ENCODE measurements around the gene CAV3. TPM values are rescaled to one million over a fixed set of nuclear protein-coding genes. Genes with fewer than 3 reads are reported as not detected.

The CAV3 gene
- total RNA-seq, 1 experiment from 2014 or later: 0.24 TPM

DNA sequence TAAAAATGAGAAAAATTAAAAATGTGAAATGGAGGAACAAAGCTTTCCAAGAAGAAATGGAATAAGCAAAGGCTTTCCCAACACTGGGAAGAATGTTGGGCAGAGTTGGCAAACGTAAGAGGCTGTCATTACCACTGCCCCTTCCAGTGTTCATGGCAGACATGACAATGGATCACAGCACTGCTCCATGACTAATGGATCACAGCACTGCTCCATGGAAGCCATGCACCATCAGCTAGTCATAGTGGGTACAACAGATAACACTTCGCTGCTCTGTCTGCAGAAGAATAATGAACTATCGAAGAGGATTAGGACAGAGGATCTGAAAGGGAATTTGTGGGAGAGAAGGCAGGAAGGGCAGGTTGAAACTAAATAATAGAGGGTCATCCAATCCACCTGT lies 5.0 kb downstream of the CAV3 start:
- H3K4me2 ChIP-seq: no peak overlapping the region
- TF ChIP-seq, protein P1, sequence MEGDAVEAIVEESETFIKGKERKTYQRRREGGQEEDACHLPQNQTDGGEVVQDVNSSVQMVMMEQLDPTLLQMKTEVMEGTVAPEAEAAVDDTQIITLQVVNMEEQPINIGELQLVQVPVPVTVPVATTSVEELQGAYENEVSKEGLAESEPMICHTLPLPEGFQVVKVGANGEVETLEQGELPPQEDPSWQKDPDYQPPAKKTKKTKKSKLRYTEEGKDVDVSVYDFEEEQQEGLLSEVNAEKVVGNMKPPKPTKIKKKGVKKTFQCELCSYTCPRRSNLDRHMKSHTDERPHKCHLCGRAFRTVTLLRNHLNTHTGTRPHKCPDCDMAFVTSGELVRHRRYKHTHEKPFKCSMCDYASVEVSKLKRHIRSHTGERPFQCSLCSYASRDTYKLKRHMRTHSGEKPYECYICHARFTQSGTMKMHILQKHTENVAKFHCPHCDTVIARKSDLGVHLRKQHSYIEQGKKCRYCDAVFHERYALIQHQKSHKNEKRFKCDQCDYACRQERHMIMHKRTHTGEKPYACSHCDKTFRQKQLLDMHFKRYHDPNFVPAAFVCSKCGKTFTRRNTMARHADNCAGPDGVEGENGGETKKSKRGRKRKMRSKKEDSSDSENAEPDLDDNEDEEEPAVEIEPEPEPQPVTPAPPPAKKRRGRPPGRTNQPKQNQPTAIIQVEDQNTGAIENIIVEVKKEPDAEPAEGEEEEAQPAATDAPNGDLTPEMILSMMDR (conservative IDR thresholded peaks at IDR 0.05): no peak
- no peak for TF ChIP-seq EZH2 (IDR thresholded peaks at IDR 0.05; ENCODE audit: low read depth)
- no peaks in the 10 kb centered on the region for H3K27me3 ChIP-seq (ENCODE audit: insufficient read depth, low read depth)
- intact Hi-C loops (cut with micrococcal nuclease; ENCODE audit: unreplicated experiment): no loop called here
- peaks cover 69% of the 10 kb centered on the region for H3K4me1 ChIP-seq (replicated peaks; ENCODE audit: insufficient read depth)
- BruUV-seq (replicated peaks): no TSS peak
- H3K4me3 ChIP-seq: no peak overlapping the region
- ChIA-PET POLR2A (ENCODE audit: unreplicated experiment) (no interaction called here), CTCF (no interaction called here)
- H3K79me2 ChIP-seq (ENCODE audit: low read depth): no peaks in the 10 kb centered on the region
- no peak overlapping the region for H2AFZ ChIP-seq
- no peaks in the 10 kb centered on the region for H3K9me2 ChIP-seq (ENCODE audit: insufficient read depth)
- H3K27ac ChIP-seq: no peak overlapping the region
- no peaks in the 10 kb centered on the region for H3K36me3 ChIP-seq (ENCODE audit: low read depth)
- H3K9me3 ChIP-seq (ENCODE audit: insufficient read depth, low read depth): no peaks in the 10 kb centered on the region
- H4K20me1 ChIP-seq (ENCODE audit: insufficient read depth): no peaks in the 10 kb centered on the region
- DNase-seq: no peak
- H3F3A ChIP-seq (ENCODE audit: insufficient read depth, low read depth): peaks cover 25% of the 10 kb centered on the region; the same call in 1 of the 2 replicates

GRCh38 chr3:8739757-8740504 lies 6.3 kb downstream of the CAV3 start:
- H2AFZ ChIP-seq: no peak overlapping the region
- H3K9me3 ChIP-seq (ENCODE audit: insufficient read depth, low read depth): no peaks in the 10 kb centered on the region
- peaks cover 25% of the 10 kb centered on the region; the same call in 1 of the 2 replicates for H3F3A ChIP-seq (ENCODE audit: insufficient read depth, low read depth)
- H3K4me1 ChIP-seq (replicated peaks; ENCODE audit: insufficient read depth): peaks cover 61% of the 10 kb centered on the region
- no peaks in the 10 kb centered on the region for H3K27me3 ChIP-seq (ENCODE audit: insufficient read depth, low read depth)
- H3K4me3 ChIP-seq: no peak overlapping the region
- POLR2A ChIA-PET (ENCODE audit: unreplicated experiment): interaction anchor here (0.9 kb wide), 1 partner anchor 37 kb away, joined by 6 read pairs; no protein-coding TSS in a partner anchor
- H3K9me2 ChIP-seq (ENCODE audit: insufficient read depth): no peaks in the 10 kb centered on the region
- no peaks in the 10 kb centered on the region for H3K79me2 ChIP-seq (ENCODE audit: low read depth)
- peak; percentile 75 to 95 for DNase-seq
- no peak for TF ChIP-seq EZH2 (IDR thresholded peaks at IDR 0.05; ENCODE audit: low read depth)
- TF ChIP-seq, protein P1 (conservative IDR thresholded peaks at IDR 0.05): no peak
- H4K20me1 ChIP-seq (ENCODE audit: insufficient read depth): no peaks in the 10 kb centered on the region
- BruUV-seq (replicated peaks): no TSS peak
- intact Hi-C loops (cut with micrococcal nuclease; ENCODE audit: unreplicated experiment): loop anchor here (1.0 to 5.0 kb wide), 5 partner anchors 16 to 298 kb away; no protein-coding TSS in a partner anchor
- H3K36me3 ChIP-seq (ENCODE audit: low read depth): no peaks in the 10 kb centered on the region
- H3K27ac ChIP-seq: peak overlapping the region; percentile 67
- peak overlapping the region; percentile 73 for H3K4me2 ChIP-seq
- CTCF ChIA-PET: interaction anchor here (0.5 to 1.4 kb wide), 2 partner anchors 16 to 29 kb away, joined by 4 to 5 read pairs; no protein-coding TSS in a partner anchor

GRCh38 chr3:8741581-8742261 lies 8.1 kb downstream of the CAV3 start:
- intact Hi-C loops (cut with micrococcal nuclease; ENCODE audit: unreplicated experiment): loop anchor here (1.0 to 5.0 kb wide), 4 partner anchors 58 to 299 kb away; no protein-coding TSS in a partner anchor
- Histone ChIP-seq H3K4me1 (replicated peaks; ENCODE audit: insufficient read depth) (peaks cover 60% of the 10 kb centered on the region), H2AFZ (no peak overlapping the region), H3K27ac (peak overlapping the region; percentile 67), H3K4me2 (peak overlapping the region; percentile 73), H3K79me2 (ENCODE audit: low read depth) (no peaks in the 10 kb centered on the region), H3K27me3 (ENCODE audit: insufficient read depth, low read depth) (no peaks in the 10 kb centered on the region), H3F3A (ENCODE audit: insufficient read depth, low read depth) (peaks cover 25% of the 10 kb centered on the region; the same call in 1 of the 2 replicates), H4K20me1 (ENCODE audit: insufficient read depth) (no peaks in the 10 kb centered on the region), H3K9me3 (ENCODE audit: insufficient read depth, low read depth) (no peaks in the 10 kb centered on the region), H3K9me2 (ENCODE audit: insufficient read depth) (no peaks in the 10 kb centered on the region), H3K4me3 (no peak overlapping the region), H3K36me3 (ENCODE audit: low read depth) (no peaks in the 10 kb centered on the region)
- TF ChIP-seq, protein P1 (conservative IDR thresholded peaks at IDR 0.05): no peak
- no peak for TF ChIP-seq EZH2 (IDR thresholded peaks at IDR 0.05; ENCODE audit: low read depth)
- CTCF ChIA-PET: interaction anchor here (1.0 kb wide), 1 partner anchor 78 kb away, joined by 3 read pairs; no protein-coding TSS in a partner anchor
- POLR2A ChIA-PET (ENCODE audit: unreplicated experiment): interaction anchor here (0.5 to 1.1 kb wide), 3 partner anchors 13 to 60 kb away, joined by 3 to 10 read pairs (median 7); no protein-coding TSS in a partner anchor
- BruUV-seq (replicated peaks): no TSS peak
- peak; percentile 80 to 82 for DNase-seq
